ENCODE data around the gene HAAO. TPM values are rescaled to one million over a fixed set of nuclear protein-coding genes. Genes with fewer than 3 reads are reported as not detected.

HAAO gene
- total and polyA plus RNA-seq, 2 of the 8 experiments (the other 6 are each of a cell fraction or from before 2014, with no cell fraction given), result 2.5 to 7.0 TPM

DNA sequence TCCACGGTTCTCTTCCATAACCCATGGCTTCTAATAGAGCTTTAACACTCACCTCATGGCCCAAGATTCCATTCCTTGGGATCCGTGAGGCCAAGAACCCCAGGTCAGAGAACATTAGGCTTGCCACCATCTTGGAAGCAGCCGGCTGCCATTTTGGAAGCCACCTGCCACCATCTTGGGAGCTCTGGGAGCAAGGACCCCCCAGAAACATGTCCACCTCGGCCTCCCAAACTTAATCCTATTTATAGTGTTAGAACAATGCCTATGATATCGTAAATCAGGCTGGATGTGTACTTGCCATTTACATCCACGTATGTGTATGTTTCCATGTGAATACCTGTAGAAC is 39.9 kb upstream of the HAAO start:
- no peak for DNase-seq (ENCODE audit: low read depth in 1 of 2, low spot score in 2 of 2)
- H3K14ac ChIP-seq (ENCODE audit: insufficient read length), result no peak overlapping the region
- no peak overlapping the region for H2BK15ac ChIP-seq (ENCODE audit: low read length)
- H4K8ac ChIP-seq (ENCODE audit: extremely low read depth, insufficient read depth, low read length), result no peak overlapping the region
- TF ChIP-seq CHD2 (IDR thresholded peaks at IDR 0.05; ENCODE audit: low read length) (no peak), RNF2 (IDR thresholded peaks at IDR 0.05; ENCODE audit: borderline replicate concordance, low read depth, low read length, missing control alignments, poor library complexity, severe bottlenecking) (no peak), FOSL1 (IDR thresholded peaks at IDR 0.05; ENCODE audit: insufficient read depth, low read depth, low read length) (no peak), YY1 (IDR thresholded peaks at IDR 0.05; ENCODE audit: low read depth, low read length) (peak; percentile 82)
- FAIRE-seq, result no peak
- H3K23ac ChIP-seq (ENCODE audit: insufficient read length), result no peak overlapping the region
- no peaks in the 10 kb centered on the region for H3K9me3 ChIP-seq (ENCODE audit: insufficient read depth in 2 of 2, low read depth in 1 of 2, low read length in 1 of 2)
- 91% methylated on average over 6 of the region's 6 CpGs; no CpG with 5 or more reads in 1 of the 2 experiments for WGBS, 2 experiments (ENCODE audit: extremely low coverage in 1 of 2, insufficient coverage in 1 of 2, insufficient read length in 1 of 2, insufficient replicate concordance in 2 of 2, low coverage in 1 of 2, low lambda C conversion rate in 2 of 2, missing lambda C conversion rate in 1 of 2)
- no peaks in the 10 kb centered on the region for H3K36me3 ChIP-seq (ENCODE audit: control insufficient read depth in 2 of 4, insufficient read depth in 4 of 4, low read length in 3 of 4)
- CTCF ChIA-PET (ENCODE audit: partially characterized antibody), result interaction anchor here (0.8 to 12.3 kb wide), 10 partner anchors 13 to 653 kb away, joined by 3 to 137 read pairs (median 44); no protein-coding TSS in a partner anchor
- H4K5ac ChIP-seq (ENCODE audit: insufficient read length, low read depth, low read length), result no peak overlapping the region
- POLR2A ChIA-PET (ENCODE audit: partially characterized antibody), result no interaction called here
- no peak overlapping the region for H4K91ac ChIP-seq (replicated peaks; ENCODE audit: insufficient read length, low read length)
- H3K4me3 ChIP-seq (ENCODE audit: extremely low read depth in 1 of 4, insufficient read depth in 2 of 4, low read depth in 3 of 4, low read length in 4 of 4), result no peak overlapping the region
- H3K23me2 ChIP-seq (ENCODE audit: low read depth, low read length), result no peaks in the 10 kb centered on the region
- H3K27ac ChIP-seq (ENCODE audit: low read depth, low read length), result no peak overlapping the region
- no peak overlapping the region for H2BK5ac ChIP-seq (ENCODE audit: low read depth, low read length)
- H3K4ac ChIP-seq (replicated peaks; ENCODE audit: insufficient read length, low read depth, low read length), result no peak overlapping the region
- no peak overlapping the region for H3K9ac ChIP-seq (replicated peaks in 1 of 4; ENCODE audit: extremely low read depth in 1 of 4, low read depth in 3 of 4, low read length in 3 of 4)
- H4K20me1 ChIP-seq (replicated peaks in 1 of 2; ENCODE audit: control insufficient read depth in 1 of 2, insufficient read depth in 2 of 2, low read length in 2 of 2), result no peaks in the 10 kb centered on the region
- H3K18ac ChIP-seq (ENCODE audit: extremely low read depth, low read length), result no peak overlapping the region
- no peak overlapping the region for H3K56ac ChIP-seq (replicated peaks; ENCODE audit: insufficient read length, low read depth, low read length)
- H3K79me1 ChIP-seq (ENCODE audit: low read depth, low read length), result no peaks in the 10 kb centered on the region
- no peak overlapping the region for H2BK120ac ChIP-seq (replicated peaks; ENCODE audit: low read depth, low read length)
- peaks cover 0 to 9% (median 5%) of the 10 kb centered on the region in 4 experiments; a peak in 5 of 7 replicates for H3K27me3 ChIP-seq (replicated peaks in 1 of 4; ENCODE audit: control insufficient read depth in 3 of 4, extremely low read depth in 1 of 4, insufficient read depth in 3 of 4, low read length in 3 of 4)
- no peaks in the 10 kb centered on the region for H3K79me2 ChIP-seq (ENCODE audit: control insufficient read depth in 1 of 2, insufficient read depth in 2 of 2, low read length in 2 of 2)
- H3K4me1 ChIP-seq (replicated peaks in 1 of 4; ENCODE audit: control insufficient read depth in 3 of 4, insufficient read depth in 4 of 4, low read length in 3 of 4), result no peaks in the 10 kb centered on the region; a peak in 2 of 7 replicates
- H2BK12ac ChIP-seq (ENCODE audit: low read depth, low read length), result no peak overlapping the region
- no peak overlapping the region for H2AFZ ChIP-seq (ENCODE audit: low read length)
- no peak overlapping the region for H2AK5ac ChIP-seq (ENCODE audit: low read depth, low read length)
- H2BK20ac ChIP-seq (ENCODE audit: low read length), result no peak overlapping the region
- H3K4me2 ChIP-seq (ENCODE audit: insufficient read depth in 1 of 2, low read depth in 2 of 2, low read length in 2 of 2), result no peak overlapping the region

Measured in H1 (cell line).